Osteoblast (primary cell): ENCODE results near the gene AUTS2. TPM values are rescaled to one million over a fixed set of nuclear protein-coding genes. Genes with fewer than 3 reads are reported as not detected.

Source experiments
- DNase-seq: peaks from one replicate; pipeline ENCODE4 v3.0.0; 2011; ENCODE audit warnings: low spot score, mixed read lengths; ENCODE audit not compliant: insufficient read length; ENCODE audit errors: missing footprints
- H2AFZ ChIP-seq: 2 replicates; pipeline ENCODE4 v1.6.0; 2011; ENCODE audit warnings: mild to moderate bottlenecking, low read length
- H3K27ac ChIP-seq: 2 replicates; pipeline ENCODE4 v1.5.1; 2011; ENCODE audit warnings: mild to moderate bottlenecking, low read depth, low read length, moderate library complexity
- H3K27me3 ChIP-seq: 2 replicates; pipeline ENCODE4 v1.6.0; 2012; ENCODE audit warnings: mild to moderate bottlenecking, control low read depth, inconsistent platforms, low read length, moderate library complexity; ENCODE audit not compliant: insufficient read depth
- H3K36me3 ChIP-seq: 2 replicates; pipeline ENCODE4 v1.5.1; 2011; ENCODE audit warnings: mild to moderate bottlenecking, low read length, control low read depth, moderate library complexity; ENCODE audit not compliant: insufficient read depth
- H3K4me1 ChIP-seq: 2 replicates; pipeline ENCODE4 v1.5.1; 2011; ENCODE audit warnings: mild to moderate bottlenecking, low read length, control low read depth, moderate library complexity; ENCODE audit not compliant: insufficient read depth
- H3K4me2 ChIP-seq: 2 replicates; pipeline ENCODE4 v1.6.0; 2011; ENCODE audit warnings: mild to moderate bottlenecking, low read length; ENCODE audit not compliant: insufficient read depth
- H3K4me3 ChIP-seq: fragments of 200-600 bp; sonication (generic); 3 replicates; pipeline ENCODE4 v1.5.1; 2012; ENCODE audit warnings: mild to moderate bottlenecking, low read length, inconsistent platforms; ENCODE audit not compliant: insufficient read depth
- H3K79me2 ChIP-seq: 2 replicates; pipeline ENCODE4 v1.6.0; 2012; ENCODE audit warnings: mild to moderate bottlenecking, low read length, control low read depth, inconsistent platforms; ENCODE audit not compliant: insufficient read depth
- H3K9me3 ChIP-seq: 2 replicates; pipeline ENCODE4 v1.5.1; 2011; ENCODE audit warnings: low read depth, low read length, control low read depth
- H4K20me1 ChIP-seq: 2 replicates; pipeline ENCODE4 v1.6.0; 2012; ENCODE audit warnings: mild to moderate bottlenecking, low read length, control low read depth; ENCODE audit not compliant: insufficient read depth
- CTCF ChIP-seq: IDR thresholded peaks from 2 replicates; pipeline ENCODE4 v1.5.1; 2011; ENCODE audit warnings: mild to moderate bottlenecking, low read depth, low read length, moderate library complexity; ENCODE audit errors: extremely low read depth
- total RNA-seq: library from RNA; depleted of rRNA; stranded (reverse); fragments of >200 nt; gene quantifications from 2 replicates; pipeline ENCODE4 v1.2.3, GENCODE V29; 2012

The AUTS2 gene
- total RNA-seq, 1 donor, result 15.2 TPM

- Histone ChIP-seq H3K27me3 (no peaks in the 10 kb centered on the region), H3K4me3 (no peak overlapping the region), H3K79me2 (no peaks in the 10 kb centered on the region), H3K27ac (no peak overlapping the region), H4K20me1 (peaks cover 3% of the 10 kb centered on the region), H3K4me2 (no peak overlapping the region), H3K4me1 (no peaks in the 10 kb centered on the region), H2AFZ (no peak overlapping the region), H3K9me3 (no peaks in the 10 kb centered on the region), H3K36me3 (no peaks in the 10 kb centered on the region)
- no peak for TF ChIP-seq CTCF
- no peak for DNase-seq
Observed at GRCh38 chr7:69895446-69895845, 297.2 kb downstream of the AUTS2 start.

- Histone ChIP-seq H2AFZ (no peak overlapping the region), H3K27ac (no peak overlapping the region), H4K20me1 (peaks cover 3% of the 10 kb centered on the region), H3K36me3 (no peaks in the 10 kb centered on the region), H3K9me3 (no peaks in the 10 kb centered on the region), H3K27me3 (no peaks in the 10 kb centered on the region), H3K4me3 (no peak overlapping the region), H3K79me2 (no peaks in the 10 kb centered on the region), H3K4me1 (no peaks in the 10 kb centered on the region), H3K4me2 (no peak overlapping the region)
- DNase-seq, result no peak
- no peak for TF ChIP-seq CTCF
Observed at GRCh38 chr7:69896121-69896520, 297.8 kb downstream of the AUTS2 start.

GRCh38 chr7:69898189-69898588 is 299.9 kb downstream of the AUTS2 start:
- Histone ChIP-seq H3K27ac (no peak overlapping the region), H2AFZ (no peak overlapping the region), H3K79me2 (no peaks in the 10 kb centered on the region), H3K27me3 (no peaks in the 10 kb centered on the region), H3K9me3 (no peaks in the 10 kb centered on the region), H3K4me3 (no peak overlapping the region), H3K36me3 (no peaks in the 10 kb centered on the region), H4K20me1 (peaks cover 3% of the 10 kb centered on the region), H3K4me2 (no peak overlapping the region), H3K4me1 (no peaks in the 10 kb centered on the region)
- TF ChIP-seq CTCF, result no peak
- no peak for DNase-seq

GRCh38 chr7:69903410-69903809 is 305.1 kb downstream of the AUTS2 start:
- no peaks in the 10 kb centered on the region for H3K9me3 ChIP-seq
- no peak for DNase-seq
- H3K27me3 ChIP-seq, result no peaks in the 10 kb centered on the region
- TF ChIP-seq CTCF, result no peak
- no peaks in the 10 kb centered on the region for H3K4me1 ChIP-seq
- H3K79me2 ChIP-seq, result no peaks in the 10 kb centered on the region
- no peaks in the 10 kb centered on the region for H3K36me3 ChIP-seq
- no peak overlapping the region for H2AFZ ChIP-seq
- peaks cover 2% of the 10 kb centered on the region for H4K20me1 ChIP-seq
- H3K4me3 ChIP-seq, result no peak overlapping the region
- no peak overlapping the region for H3K4me2 ChIP-seq
- H3K27ac ChIP-seq, result no peak overlapping the region
